Kidney (tissue), 14 donors: ENCODE data around the gene SPTB. TPM values are rescaled to one million over a fixed set of nuclear protein-coding genes. Genes with fewer than 3 reads are reported as not detected.

Experiments used
- DNase-seq, 5 donors: peaks; one replicate each; pipeline ENCODE4 v3.0.0-alpha.2; 2013 to 2020
- FAIRE-seq: peaks from 2 replicates; lab custom pipeline; 2012; peaks lifted over from hg19 to GRCh38; lab: Jason Lieb, UNC
- H3K27ac ChIP-seq, 2 donors: one replicate each; pipeline ENCODE4 v1.7.0; 2013; ENCODE audit warnings: low read depth in 2 of 2, low read length in 2 of 2, inconsistent platforms in 1 of 2
- H3K27me3 ChIP-seq: one replicate; pipeline ENCODE4 v1.7.1; 2013; ENCODE audit warnings: low read length, inconsistent platforms; ENCODE audit not compliant: control insufficient read depth, insufficient read depth
- H3K36me3 ChIP-seq, 3 donors: one replicate each; pipeline versions ENCODE4 v1.7.0 to v1.7.1; 2013; ENCODE audit warnings: low read length in 3 of 3, control low read depth in 1 of 3, inconsistent platforms in 1 of 3; ENCODE audit not compliant: insufficient read depth in 3 of 3, control insufficient read depth in 2 of 3
- H3K4me1 ChIP-seq, 3 donors: one replicate each; pipeline versions ENCODE4 v1.7.0 to v1.7.1; 2013; ENCODE audit warnings: low read length in 3 of 3, inconsistent platforms in 1 of 3, low read depth in 1 of 3; ENCODE audit not compliant: control insufficient read depth in 2 of 3, insufficient read depth in 2 of 3
- H3K4me3 ChIP-seq, 3 donors: one replicate each; pipeline versions ENCODE4 v1.7.0 to v1.8.1; 2013; ENCODE audit warnings: low read length in 3 of 3, control low read depth in 1 of 3, inconsistent platforms in 1 of 3
- H3K9ac ChIP-seq, 3 donors: one replicate each; pipeline versions ENCODE4 v1.7.0 to v1.7.1; 2013; ENCODE audit warnings: low read length in 3 of 3, control low read depth in 1 of 3, inconsistent platforms in 1 of 3
- H3K9me3 ChIP-seq, 3 donors: one replicate each; pipeline versions ENCODE4 v1.7.0 to v1.7.1; 2013; ENCODE audit warnings: low read length in 3 of 3, control low read depth in 1 of 3, inconsistent platforms in 1 of 3; ENCODE audit not compliant: control insufficient read depth in 2 of 3, insufficient read depth in 1 of 3
- CTCF ChIP-seq: IDR thresholded peaks from 3 replicates; pipeline ENCODE4 v1.5.1; 2012; ENCODE audit warnings: mild to moderate bottlenecking, moderate library complexity, borderline replicate concordance; ENCODE audit not compliant: insufficient read depth; ENCODE audit errors: extremely low read depth
- intact Hi-C: fragments of 100-400 bp; cut with DNase I; formaldehyde crosslinking; loops from one replicate; pipeline ENCODE4 v1.11.1; 2022
- polyA plus RNA-seq: library from polyadenylated mRNA; stranded (reverse); fragments of 350-450 nt; fragmentation: Illumina TruSeq; extraction: RNeasy Lipid Tissue Mini Kit (QIAGEN cat#74804); gene quantifications from one replicate; pipeline ENCODE4 v1.2.3, GENCODE V29; 2014; ENCODE audit warnings: low read depth, low replicate concordance; ENCODE audit not compliant: insufficient read depth
- total RNA-seq: library from RNA; stranded (reverse); fragmentation: NEBNext Ultra II Directional; extraction: Animal tissue kit (Norgen Biotek cat#: 25700); gene quantifications from one replicate; pipeline ENCODE4 v1.2.1, GENCODE V29; 2021
- donor health status: control.
- donor health status: control.
- donor health status: control.
- donor health status: control.
- donor health status: control.
- donor health status: DM: yes; HTN: yes; CAD: no.
- donor health status: Normal renal cell carcinoma (clear cell type).

SPTB gene
- total and polyA plus RNA-seq, 2 donors from 2014 or later, result 1.7 to 2.2 TPM

DNA sequence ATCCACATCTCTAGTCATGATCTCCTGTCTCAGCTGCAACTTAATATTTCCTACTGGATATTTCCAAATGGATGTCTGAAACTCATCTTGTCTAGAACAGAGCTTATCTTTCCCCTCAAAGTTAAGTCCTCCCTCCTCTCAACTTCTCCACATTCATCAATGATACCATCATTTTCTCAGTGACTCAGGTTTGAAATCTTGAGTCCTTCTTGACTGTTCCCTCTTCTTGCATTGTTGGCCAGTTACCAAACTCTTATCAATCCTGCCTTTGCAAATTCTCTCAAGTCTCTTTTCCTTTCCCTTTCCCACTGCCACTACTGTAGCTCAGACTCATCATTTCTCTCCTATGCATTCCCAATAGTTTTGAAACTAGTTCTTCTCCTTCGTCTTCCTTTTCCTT is 20.3 kb upstream of the SPTB start:
- Histone ChIP-seq H3K27me3 (no peaks in the 10 kb centered on the region), H3K36me3 (no peaks in the 10 kb centered on the region), H3K4me3 (no peak overlapping the region), H3K9ac (no peak overlapping the region), H3K27ac (no peak overlapping the region), H3K4me1 (no peaks in the 10 kb centered on the region), H3K9me3 (no peaks in the 10 kb centered on the region)
- intact Hi-C loops, result no loop called here
- no peak for TF ChIP-seq CTCF
- DNase-seq (no peak), FAIRE-seq (no peak)

GRCh38 chr14:64891839-64892375 is 12.2 kb upstream of the SPTB start:
- FAIRE-seq, result peak; percentile 87
- DNase-seq, result peak in 3 of 5 donors; percentile 35 to 80 (median 79)
- H3K27ac ChIP-seq, result no peak overlapping the region
- peak; percentile 71 for TF ChIP-seq CTCF
- H3K4me3 ChIP-seq, result no peak overlapping the region
- H3K9me3 ChIP-seq, result no peaks in the 10 kb centered on the region
- no peaks in the 10 kb centered on the region for H3K27me3 ChIP-seq
- no peak overlapping the region for H3K9ac ChIP-seq
- intact Hi-C loops, result no loop called here
- H3K4me1 ChIP-seq, result no peaks in the 10 kb centered on the region
- no peaks in the 10 kb centered on the region for H3K36me3 ChIP-seq

DNA sequence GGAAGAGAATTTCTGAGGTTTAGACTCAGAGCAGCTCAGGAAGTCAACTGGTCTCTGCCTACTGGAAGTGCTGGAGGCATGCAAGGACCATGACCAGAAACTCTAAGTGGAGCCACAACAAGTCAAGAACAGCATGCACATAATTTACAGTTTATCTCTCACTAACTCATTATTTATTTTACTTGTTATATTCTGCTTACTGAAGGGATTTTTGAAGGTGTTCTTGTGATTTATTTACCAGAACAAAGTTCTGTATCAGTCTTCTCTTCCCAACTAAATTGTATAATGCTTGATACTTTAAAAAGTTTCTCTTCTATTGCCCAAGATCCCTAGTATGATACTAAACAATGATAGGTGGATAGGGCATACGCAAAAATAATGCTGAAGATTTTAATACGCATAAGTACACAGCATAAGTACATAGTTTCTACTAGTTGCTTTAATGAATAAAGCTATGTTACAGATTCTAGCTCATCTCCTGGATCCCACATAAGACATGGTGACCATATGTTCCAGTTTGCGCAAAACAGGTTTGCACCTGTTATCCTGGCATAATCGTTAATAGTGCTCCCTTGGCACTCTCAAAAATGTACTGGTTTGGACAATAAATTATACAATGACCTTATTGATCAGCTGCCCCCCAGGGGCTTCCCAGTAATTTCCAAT is 11.6 kb upstream of the SPTB start:
- Histone ChIP-seq H3K36me3 (no peaks in the 10 kb centered on the region), H3K9me3 (no peaks in the 10 kb centered on the region), H3K27me3 (no peaks in the 10 kb centered on the region), H3K9ac (no peak overlapping the region), H3K27ac (no peak overlapping the region), H3K4me1 (no peaks in the 10 kb centered on the region), H3K4me3 (no peak overlapping the region)
- intact Hi-C loops, result no loop called here
- FAIRE-seq (no peak), DNase-seq (no peak)
- TF ChIP-seq CTCF, result no peak
